Esophagus squamous epithelium (tissue), 4 donors: Measurements from ENCODE around the gene KCNAB2.

Experiments used
- POLR2A ChIP-seq, 4 donors: fragments of 450-650 bp; IDR thresholded peaks; one replicate each; pipeline ENCODE4 v1.6.1; 2017; ENCODE audit warnings: antibody characterized with exemption in 4 of 4, mild to moderate bottlenecking in 4 of 4, moderate library complexity in 3 of 4
- TF ChIP-seq, protein P1 (sequence below), 6 experiments: fragments of 450-650 bp in 4 of 6; fragments of 200-600 bp in 2 of 6; sonication (generic) in 2 of 6; IDR thresholded peaks; one replicate each; pipeline ENCODE4 v1.5.1; 2016 to 2019; ENCODE audit warnings: antibody characterized with exemption in 6 of 6, mild to moderate bottlenecking in 4 of 6, moderate library complexity in 4 of 6

DNA sequence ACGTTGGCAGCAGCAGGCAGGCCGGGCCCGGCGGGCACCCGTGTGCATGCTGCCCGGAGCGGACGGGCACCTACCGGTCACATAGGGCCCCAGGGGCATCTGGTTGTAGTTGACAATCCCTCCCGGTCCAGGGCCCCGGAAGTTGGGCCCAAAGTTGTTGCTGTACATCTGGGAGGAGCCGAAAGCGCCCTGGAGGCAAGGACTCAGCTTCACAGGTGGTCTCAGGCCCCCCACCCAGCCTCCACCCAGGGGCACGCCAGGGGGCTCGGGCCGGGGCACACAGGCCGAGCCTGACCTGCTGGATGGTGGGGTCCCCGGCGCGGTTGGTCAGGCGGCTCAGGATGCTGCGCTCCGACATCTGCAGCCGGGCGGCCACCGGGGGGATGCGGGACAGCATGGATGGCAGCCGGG lies 60.6 kb downstream of the KCNAB2 start:
- TF ChIP-seq, protein P1, sequence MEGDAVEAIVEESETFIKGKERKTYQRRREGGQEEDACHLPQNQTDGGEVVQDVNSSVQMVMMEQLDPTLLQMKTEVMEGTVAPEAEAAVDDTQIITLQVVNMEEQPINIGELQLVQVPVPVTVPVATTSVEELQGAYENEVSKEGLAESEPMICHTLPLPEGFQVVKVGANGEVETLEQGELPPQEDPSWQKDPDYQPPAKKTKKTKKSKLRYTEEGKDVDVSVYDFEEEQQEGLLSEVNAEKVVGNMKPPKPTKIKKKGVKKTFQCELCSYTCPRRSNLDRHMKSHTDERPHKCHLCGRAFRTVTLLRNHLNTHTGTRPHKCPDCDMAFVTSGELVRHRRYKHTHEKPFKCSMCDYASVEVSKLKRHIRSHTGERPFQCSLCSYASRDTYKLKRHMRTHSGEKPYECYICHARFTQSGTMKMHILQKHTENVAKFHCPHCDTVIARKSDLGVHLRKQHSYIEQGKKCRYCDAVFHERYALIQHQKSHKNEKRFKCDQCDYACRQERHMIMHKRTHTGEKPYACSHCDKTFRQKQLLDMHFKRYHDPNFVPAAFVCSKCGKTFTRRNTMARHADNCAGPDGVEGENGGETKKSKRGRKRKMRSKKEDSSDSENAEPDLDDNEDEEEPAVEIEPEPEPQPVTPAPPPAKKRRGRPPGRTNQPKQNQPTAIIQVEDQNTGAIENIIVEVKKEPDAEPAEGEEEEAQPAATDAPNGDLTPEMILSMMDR (IDR thresholded peaks at IDR 0.05): no peak
- TF ChIP-seq POLR2A (IDR thresholded peaks at IDR 0.05): no peak
